Smooth muscle cell (in vitro differentiated cells): ENCODE measurements around the gene BAD. TPM values are rescaled to one million over a fixed set of nuclear protein-coding genes. Genes with fewer than 3 reads are reported as not detected.
"Not testable (repeated sequence)": the region's sequence is repeated elsewhere in the genome, so short reads cannot be mapped to it uniquely, and the experiment has no call there.

Experiments
- DNase-seq: peaks from one replicate; lab custom pipeline; 2025; ENCODE audit not compliant: unreplicated experiment; lab: John Stamatoyannopoulos, UW
- H2AFZ ChIP-seq: fragments of 200-600 bp; sonication (generic); 2 replicates; pipeline ENCODE4 v1.6.0; 2016; ENCODE audit warnings: antibody characterized with exemption, low read depth, mild to moderate bottlenecking
- H3F3A ChIP-seq: fragments of 200-600 bp; sonication (generic); 2 replicates; pipeline ENCODE4 v1.6.0; 2017; ENCODE audit warnings: antibody characterized with exemption, low read depth
- H3K27ac ChIP-seq: fragments of 200-600 bp; sonication (generic); 2 replicates; pipeline ENCODE4 v1.5.1; 2016; ENCODE audit warnings: low read depth, mild to moderate bottlenecking
- H3K27me3 ChIP-seq: fragments of 200-600 bp; sonication (generic); 2 replicates; pipeline ENCODE4 v1.6.1; 2016; ENCODE audit warnings: low read depth, mild to moderate bottlenecking
- H3K36me3 ChIP-seq: fragments of 200-600 bp; sonication (generic); 2 replicates; pipeline ENCODE4 v1.5.1; 2016; ENCODE audit warnings: low read depth
- H3K4me1 ChIP-seq: fragments of 200-600 bp; sonication (generic); 2 replicates; pipeline ENCODE4 v1.5.1; 2016; ENCODE audit warnings: low read depth
- H3K4me2 ChIP-seq: fragments of 200-600 bp; sonication (generic); 2 replicates; pipeline ENCODE4 v1.6.0; 2016; ENCODE audit warnings: mild to moderate bottlenecking
- H3K4me3 ChIP-seq: fragments of 200-600 bp; sonication (generic); 2 replicates; pipeline ENCODE4 v1.5.1; 2016; ENCODE audit warnings: mild to moderate bottlenecking
- H3K79me2 ChIP-seq: fragments of 200-600 bp; sonication (generic); 2 replicates; pipeline ENCODE4 v1.6.0; 2016; ENCODE audit warnings: low read depth, mild to moderate bottlenecking
- H3K9ac ChIP-seq: fragments of 200-600 bp; sonication (generic); 2 replicates; pipeline ENCODE4 v1.6.0; 2016; ENCODE audit warnings: low read depth
- H3K9me3 ChIP-seq: fragments of 200-600 bp; sonication (generic); replicated peaks from 2 replicates; pipeline ENCODE4 v1.5.1; 2016; ENCODE audit warnings: low read depth
- H4K20me1 ChIP-seq: fragments of 200-600 bp; sonication (generic); 2 replicates; pipeline ENCODE4 v1.6.0; 2016; ENCODE audit warnings: low read depth
- WGBS: methylation state at CpG from one replicate; pipeline ENCODE4 v1.1.7; 2016; ENCODE audit warnings: low lambda C conversion rate; 5-methylcytosine and 5-hydroxymethylcytosine counted together
- polyA plus RNA-seq: library from polyadenylated mRNA; unstranded; fragments of >200 nt; fragmentation: Nextera tagmentation; extraction: Ambion mirVana; gene quantifications from 2 replicates; pipeline ENCODE4 v1.2.1, GENCODE V29; 2016
- total RNA-seq: library from RNA; depleted of rRNA; stranded (reverse); fragments of >200 nt; gene quantifications from 2 replicates; pipeline ENCODE4 v1.2.3, GENCODE V29; 2014
- TF ChIP-seq, protein P1 (sequence below): fragments of 200-600 bp; sonication (generic); IDR thresholded peaks from 2 replicates; pipeline ENCODE4 v1.5.1; 2017; ENCODE audit warnings: borderline replicate concordance, mild to moderate bottlenecking, antibody characterized with exemption; ENCODE audit not compliant: insufficient read depth, poor library complexity, severe bottlenecking

The BAD gene
- total and polyA plus RNA-seq, 2 experiments from 2014 or later = 65.8 to 117 TPM

- H3K4me2 ChIP-seq = no peak overlapping the region
Observed at GRCh38 chr11:64330888-64331287, 46.4 kb upstream of the BAD start.

GRCh38 chr11:64327993-64328392 lies 43.5 kb upstream of the BAD start:
- Histone ChIP-seq H2AFZ (no peak overlapping the region), H3F3A (no peaks in the 10 kb centered on the region), H3K27me3 (no peaks in the 10 kb centered on the region), H3K4me2 (no peak overlapping the region), H4K20me1 (no peaks in the 10 kb centered on the region), H3K4me1 (no peaks in the 10 kb centered on the region), H3K9ac (no peak overlapping the region), H3K79me2 (no peaks in the 10 kb centered on the region), H3K4me3 (no peak overlapping the region), H3K36me3 (no peaks in the 10 kb centered on the region), H3K9me3 (no peaks in the 10 kb centered on the region), H3K27ac (no peak overlapping the region)
- 96% methylated on average over 3 of the region's 3 CpGs for WGBS
- TF ChIP-seq, protein P1, sequence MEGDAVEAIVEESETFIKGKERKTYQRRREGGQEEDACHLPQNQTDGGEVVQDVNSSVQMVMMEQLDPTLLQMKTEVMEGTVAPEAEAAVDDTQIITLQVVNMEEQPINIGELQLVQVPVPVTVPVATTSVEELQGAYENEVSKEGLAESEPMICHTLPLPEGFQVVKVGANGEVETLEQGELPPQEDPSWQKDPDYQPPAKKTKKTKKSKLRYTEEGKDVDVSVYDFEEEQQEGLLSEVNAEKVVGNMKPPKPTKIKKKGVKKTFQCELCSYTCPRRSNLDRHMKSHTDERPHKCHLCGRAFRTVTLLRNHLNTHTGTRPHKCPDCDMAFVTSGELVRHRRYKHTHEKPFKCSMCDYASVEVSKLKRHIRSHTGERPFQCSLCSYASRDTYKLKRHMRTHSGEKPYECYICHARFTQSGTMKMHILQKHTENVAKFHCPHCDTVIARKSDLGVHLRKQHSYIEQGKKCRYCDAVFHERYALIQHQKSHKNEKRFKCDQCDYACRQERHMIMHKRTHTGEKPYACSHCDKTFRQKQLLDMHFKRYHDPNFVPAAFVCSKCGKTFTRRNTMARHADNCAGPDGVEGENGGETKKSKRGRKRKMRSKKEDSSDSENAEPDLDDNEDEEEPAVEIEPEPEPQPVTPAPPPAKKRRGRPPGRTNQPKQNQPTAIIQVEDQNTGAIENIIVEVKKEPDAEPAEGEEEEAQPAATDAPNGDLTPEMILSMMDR = no peak
- no peak for DNase-seq

More at GRCh38 chr11:64330888-64331287, 46.4 kb upstream of the BAD start:
- Histone ChIP-seq H3K4me1 (no peaks in the 10 kb centered on the region), H3K79me2 (no peaks in the 10 kb centered on the region), H3K9me3 (no peaks in the 10 kb centered on the region), H3F3A (no peaks in the 10 kb centered on the region), H3K4me3 (no peak overlapping the region), H2AFZ (no peak overlapping the region), H3K36me3 (no peaks in the 10 kb centered on the region), H3K27me3 (no peaks in the 10 kb centered on the region), H4K20me1 (no peaks in the 10 kb centered on the region), H3K9ac (no peak overlapping the region), H3K27ac (no peak overlapping the region)
- no peak for DNase-seq
- WGBS = 88% methylated on average over 11 of the region's 11 CpGs
- TF ChIP-seq, protein P1 = no peak

GRCh38 chr11:64327375-64327774 lies 42.9 kb upstream of the BAD start:
- H4K20me1 ChIP-seq = no peaks in the 10 kb centered on the region
- no peak overlapping the region for H3K4me2 ChIP-seq
- H3K27ac ChIP-seq = no peak overlapping the region
- H3K36me3 ChIP-seq = no peaks in the 10 kb centered on the region
- DNase-seq = no peak
- WGBS = 89% methylated on average over 2 of the region's 2 CpGs
- H3K9me3 ChIP-seq = no peaks in the 10 kb centered on the region
- H3K4me3 ChIP-seq = no peak overlapping the region
- no peaks in the 10 kb centered on the region for H3K79me2 ChIP-seq
- H3F3A ChIP-seq = no peaks in the 10 kb centered on the region
- no peaks in the 10 kb centered on the region for H3K27me3 ChIP-seq
- H3K4me1 ChIP-seq = no peaks in the 10 kb centered on the region
- TF ChIP-seq, protein P1 = no peak
- H2AFZ ChIP-seq = no peak overlapping the region
- H3K9ac ChIP-seq = no peak overlapping the region

DNA sequence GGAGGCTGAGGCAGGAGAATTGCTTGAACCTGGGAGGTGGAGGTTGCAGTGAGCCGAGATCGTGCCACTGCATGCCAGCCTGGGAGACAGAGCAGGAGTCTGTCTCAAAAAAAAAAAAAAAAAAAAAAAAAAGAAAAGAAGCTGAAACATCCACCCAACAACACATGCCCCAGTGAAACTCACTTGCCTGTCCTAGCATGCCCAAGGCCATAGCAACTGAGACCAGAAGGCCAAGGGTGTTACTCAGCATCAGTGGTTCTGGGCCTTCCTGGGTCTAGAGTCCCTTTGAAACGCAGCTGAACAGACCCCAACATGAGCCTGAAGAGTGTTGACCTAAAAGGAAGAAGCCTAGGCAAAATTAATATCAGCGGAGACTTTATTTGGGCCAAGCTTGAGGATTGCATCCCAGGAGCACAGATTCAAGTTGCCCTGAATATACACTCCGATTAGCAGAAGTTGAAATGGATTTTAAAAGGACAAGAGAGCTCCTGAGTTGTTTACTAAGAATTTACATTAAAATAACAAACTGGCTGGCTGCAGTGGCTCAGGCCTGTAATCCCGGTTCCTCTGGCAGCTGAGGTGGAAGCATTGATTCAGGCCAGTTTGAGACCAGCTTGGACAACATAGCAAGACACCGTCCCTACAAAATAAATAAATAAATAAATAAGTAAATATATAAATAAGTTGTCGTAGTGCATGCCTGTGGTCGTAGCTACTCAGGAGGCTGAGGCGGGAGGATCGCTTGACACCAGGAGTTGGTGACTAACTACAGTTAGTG lies 40.4 kb upstream of the BAD start:
- H3K4me1 ChIP-seq = no peaks in the 10 kb centered on the region
- no peaks in the 10 kb centered on the region for H4K20me1 ChIP-seq
- no peaks in the 10 kb centered on the region for H3K36me3 ChIP-seq
- WGBS = 83% methylated on average over 10 of the region's 11 CpGs
- no peaks in the 10 kb centered on the region for H3F3A ChIP-seq
- no peak for DNase-seq
- no peak overlapping the region for H2AFZ ChIP-seq
- no peak overlapping the region for H3K4me3 ChIP-seq
- no peaks in the 10 kb centered on the region for H3K79me2 ChIP-seq
- no peak overlapping the region for H3K9ac ChIP-seq
- H3K27ac ChIP-seq = peak overlapping the region; percentile 90
- TF ChIP-seq, protein P1 = no peak
- H3K4me2 ChIP-seq = no peak overlapping the region
- no peaks in the 10 kb centered on the region for H3K27me3 ChIP-seq
- H3K9me3 ChIP-seq = no peaks in the 10 kb centered on the region

GRCh38 chr11:64323984-64324383 lies 39.5 kb upstream of the BAD start:
- not testable (repeated sequence) for H3K9me3 ChIP-seq, H3K36me3 ChIP-seq, H3K4me2 ChIP-seq, H3F3A ChIP-seq, DNase-seq, H3K27me3 ChIP-seq, H3K4me1 ChIP-seq, H4K20me1 ChIP-seq, H2AFZ ChIP-seq, H3K4me3 ChIP-seq, H3K27ac ChIP-seq, H3K9ac ChIP-seq, H3K79me2 ChIP-seq
- 87% methylated on average over 4 of the region's 4 CpGs for WGBS
